ENCODE data around the gene RASGEF1C. TPM values are rescaled to one million over a fixed set of nuclear protein-coding genes. Genes with fewer than 3 reads are reported as not detected.
"Not testable (repeated sequence)": the region's sequence is repeated elsewhere in the genome, so short reads cannot be mapped to it uniquely, and the experiment has no call there.

The RASGEF1C gene
- total RNA-seq, 1 experiment from 2014 or later = not detected

DNA sequence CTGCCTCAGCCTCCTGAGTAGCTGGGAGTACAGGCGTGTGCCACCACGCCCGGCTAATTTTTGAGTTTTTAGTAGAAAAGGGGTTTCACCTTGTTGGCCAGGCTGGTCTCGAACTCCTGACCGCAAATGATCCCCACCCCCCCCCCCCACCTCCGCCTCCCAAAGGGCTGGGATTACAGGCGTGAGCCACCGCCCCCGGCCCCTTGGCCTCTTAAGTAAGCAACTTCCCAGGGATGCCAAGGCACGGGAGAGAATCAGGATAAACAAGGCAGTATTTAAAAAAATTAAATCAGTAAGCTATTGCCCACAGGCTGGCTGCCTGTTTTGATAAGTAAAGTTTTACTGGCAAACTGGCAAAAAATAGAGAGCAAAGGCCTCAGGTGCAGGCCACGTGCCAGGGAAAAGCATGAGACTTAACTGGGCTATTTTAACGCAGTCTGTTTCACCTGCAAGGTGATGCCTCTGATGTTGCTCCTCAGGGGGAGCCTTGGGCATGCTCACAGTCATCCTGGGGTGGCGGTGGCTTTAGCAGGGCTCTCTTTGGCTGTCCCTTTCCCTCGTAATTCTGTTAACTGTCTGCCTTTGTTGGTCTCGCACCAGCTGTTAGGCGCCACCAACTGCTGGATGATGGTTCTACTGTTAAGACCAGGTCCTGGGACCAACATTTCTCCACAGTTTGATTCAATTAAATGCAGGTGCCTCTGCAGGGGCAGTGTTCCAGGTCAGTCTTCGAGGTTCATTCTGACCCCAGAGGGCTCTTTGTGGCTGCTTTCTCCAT lies 118.1 kb downstream of the RASGEF1C start:
- H3K36me3 ChIP-seq (ENCODE audit: insufficient read depth, low read length) = no peaks in the 10 kb centered on the region
- H3K4me1 ChIP-seq (ENCODE audit: low read length) = no peaks in the 10 kb centered on the region
- no peaks in the 10 kb centered on the region for H3K9me3 ChIP-seq (ENCODE audit: low read length)
- peak; percentile 57 for DNase-seq
- no peak overlapping the region for H3K27ac ChIP-seq (ENCODE audit: low read length)
- H3K27me3 ChIP-seq (ENCODE audit: low read length) = no peaks in the 10 kb centered on the region
- no peak overlapping the region for H3K4me3 ChIP-seq (ENCODE audit: low read length)
- H3K4me2 ChIP-seq (ENCODE audit: low read depth, low read length, poor library complexity, severe bottlenecking) = no peak overlapping the region
- no peak overlapping the region for H3K9ac ChIP-seq (ENCODE audit: low read length)
- H2AFZ ChIP-seq (ENCODE audit: low read length) = no peak overlapping the region
- H3K9me2 ChIP-seq (replicated peaks; ENCODE audit: insufficient read depth, low read length) = no peaks in the 10 kb centered on the region
- no peaks in the 10 kb centered on the region for H3K79me2 ChIP-seq (ENCODE audit: low read length)
- H4K20me1 ChIP-seq (ENCODE audit: insufficient read depth, low read depth, low read length) = no peaks in the 10 kb centered on the region

DNA sequence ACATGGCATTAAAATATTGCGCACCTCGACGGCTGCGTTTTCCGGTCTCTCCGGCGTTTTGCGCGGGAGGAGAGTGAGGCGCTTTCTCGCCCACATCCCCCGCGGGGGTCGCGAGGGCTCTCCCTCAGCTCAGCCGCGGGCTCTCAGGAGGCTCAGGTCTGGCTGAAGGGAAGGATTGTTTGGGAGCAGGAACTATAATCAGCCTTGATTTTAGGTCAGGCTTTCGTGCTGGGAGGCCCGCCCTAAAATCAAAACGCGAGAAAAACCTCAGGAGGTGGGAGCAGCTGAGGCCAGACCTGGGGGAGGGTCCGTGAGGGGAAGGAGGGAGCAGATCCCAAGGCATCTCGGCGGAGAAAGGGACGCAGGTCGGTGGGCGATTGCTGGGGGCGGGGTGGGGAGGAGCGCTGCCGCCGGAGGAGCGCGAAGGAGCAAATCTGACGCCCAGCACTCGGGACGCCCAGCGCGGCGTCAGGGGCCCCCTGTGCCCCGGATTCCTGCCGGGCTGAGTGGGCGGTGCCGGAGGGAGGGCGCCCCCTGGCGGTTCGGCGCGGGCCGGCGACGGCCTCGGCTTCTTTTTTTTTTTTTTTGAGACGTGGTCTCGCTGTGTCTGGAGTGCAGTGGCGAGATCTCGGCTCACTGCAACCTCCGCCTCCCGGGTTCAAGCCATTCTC lies 118.8 kb downstream of the RASGEF1C start:
- Histone ChIP-seq H3K27me3 (ENCODE audit: low read length) (no peaks in the 10 kb centered on the region), H2AFZ (ENCODE audit: low read length) (no peak overlapping the region), H3K27ac (ENCODE audit: low read length) (no peak overlapping the region), H3K4me2 (ENCODE audit: low read depth, low read length, poor library complexity, severe bottlenecking) (no peak overlapping the region), H3K79me2 (ENCODE audit: low read length) (no peaks in the 10 kb centered on the region), H3K9me3 (ENCODE audit: low read length) (no peaks in the 10 kb centered on the region), H4K20me1 (ENCODE audit: insufficient read depth, low read depth, low read length) (no peaks in the 10 kb centered on the region), H3K4me1 (ENCODE audit: low read length) (no peaks in the 10 kb centered on the region), H3K9ac (ENCODE audit: low read length) (no peak overlapping the region), H3K9me2 (replicated peaks; ENCODE audit: insufficient read depth, low read length) (no peaks in the 10 kb centered on the region), H3K4me3 (ENCODE audit: low read length) (no peak overlapping the region), H3K36me3 (ENCODE audit: insufficient read depth, low read length) (no peaks in the 10 kb centered on the region)
- DNase-seq = peak; percentile 86

DNA sequence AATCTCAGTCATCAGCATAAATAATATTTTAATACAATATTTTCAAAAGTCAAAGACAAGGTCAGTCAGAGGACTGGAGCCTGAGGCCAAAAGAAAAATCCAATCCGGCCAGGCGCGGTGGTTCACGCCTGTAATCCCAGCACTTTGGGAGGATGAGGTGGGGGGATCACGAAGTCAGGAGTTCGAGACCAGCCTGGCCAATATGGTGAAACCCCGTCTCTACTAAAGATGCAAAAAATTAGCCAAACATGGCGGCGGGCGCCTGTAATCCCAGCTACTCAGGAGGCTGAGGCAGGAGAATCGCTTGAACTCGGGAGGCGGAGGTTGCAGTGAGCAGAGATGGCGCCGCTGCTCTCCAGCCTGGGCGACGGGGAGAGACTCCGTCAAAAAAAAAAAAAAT lies 119.4 kb downstream of the RASGEF1C start:
- H3K9ac ChIP-seq (ENCODE audit: low read length); H3K4me2 ChIP-seq (ENCODE audit: low read depth, low read length, poor library complexity, severe bottlenecking): not testable (repeated sequence)

DNA sequence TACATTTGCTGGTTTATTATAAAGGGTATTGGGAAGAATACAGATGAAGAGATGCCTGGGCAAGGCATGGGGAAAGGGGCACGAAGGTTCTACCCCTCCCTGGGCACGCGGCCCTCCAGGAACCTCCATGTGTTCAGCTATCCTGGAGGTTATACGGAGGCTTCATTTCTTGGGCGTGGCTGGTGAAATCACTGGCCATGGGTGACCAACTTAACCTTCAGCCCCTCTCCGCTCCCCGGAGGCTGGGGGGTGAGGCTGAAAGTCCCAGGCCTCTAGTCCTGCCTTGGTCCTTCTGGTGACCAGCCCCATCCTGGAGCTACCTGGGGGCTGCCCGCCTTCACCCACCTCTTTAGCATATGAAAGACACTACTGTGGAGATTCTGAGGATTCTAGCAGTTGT lies 120.5 kb downstream of the RASGEF1C start:
- no peaks in the 10 kb centered on the region for H3K27me3 ChIP-seq (ENCODE audit: low read length)
- no peak overlapping the region for H2AFZ ChIP-seq (ENCODE audit: low read length)
- H3K4me1 ChIP-seq (ENCODE audit: low read length) = no peaks in the 10 kb centered on the region
- DNase-seq = no peak
- H4K20me1 ChIP-seq (ENCODE audit: insufficient read depth, low read depth, low read length) = no peaks in the 10 kb centered on the region
- no peaks in the 10 kb centered on the region for H3K9me3 ChIP-seq (ENCODE audit: low read length)
- H3K36me3 ChIP-seq (ENCODE audit: insufficient read depth, low read length) = no peaks in the 10 kb centered on the region
- H3K79me2 ChIP-seq (ENCODE audit: low read length) = no peaks in the 10 kb centered on the region
- no peak overlapping the region for H3K9ac ChIP-seq (ENCODE audit: low read length)
- no peak overlapping the region for H3K27ac ChIP-seq (ENCODE audit: low read length)
- H3K4me3 ChIP-seq (ENCODE audit: low read length) = no peak overlapping the region
- no peaks in the 10 kb centered on the region for H3K9me2 ChIP-seq (replicated peaks; ENCODE audit: insufficient read depth, low read length)
- no peak overlapping the region for H3K4me2 ChIP-seq (ENCODE audit: low read depth, low read length, poor library complexity, severe bottlenecking)

More for the DNA sequence above, 119.4 kb downstream of the RASGEF1C start:
- not testable (repeated sequence) for H3K27me3 ChIP-seq (ENCODE audit: low read length); H2AFZ ChIP-seq (ENCODE audit: low read length); H3K79me2 ChIP-seq (ENCODE audit: low read length); H3K9me3 ChIP-seq (ENCODE audit: low read length); H3K4me1 ChIP-seq (ENCODE audit: low read length); H3K9me2 ChIP-seq (replicated peaks; ENCODE audit: insufficient read depth, low read length); DNase-seq; H3K4me3 ChIP-seq (ENCODE audit: low read length); H3K27ac ChIP-seq (ENCODE audit: low read length); H4K20me1 ChIP-seq (ENCODE audit: insufficient read depth, low read depth, low read length); H3K36me3 ChIP-seq (ENCODE audit: insufficient read depth, low read length)

DNA sequence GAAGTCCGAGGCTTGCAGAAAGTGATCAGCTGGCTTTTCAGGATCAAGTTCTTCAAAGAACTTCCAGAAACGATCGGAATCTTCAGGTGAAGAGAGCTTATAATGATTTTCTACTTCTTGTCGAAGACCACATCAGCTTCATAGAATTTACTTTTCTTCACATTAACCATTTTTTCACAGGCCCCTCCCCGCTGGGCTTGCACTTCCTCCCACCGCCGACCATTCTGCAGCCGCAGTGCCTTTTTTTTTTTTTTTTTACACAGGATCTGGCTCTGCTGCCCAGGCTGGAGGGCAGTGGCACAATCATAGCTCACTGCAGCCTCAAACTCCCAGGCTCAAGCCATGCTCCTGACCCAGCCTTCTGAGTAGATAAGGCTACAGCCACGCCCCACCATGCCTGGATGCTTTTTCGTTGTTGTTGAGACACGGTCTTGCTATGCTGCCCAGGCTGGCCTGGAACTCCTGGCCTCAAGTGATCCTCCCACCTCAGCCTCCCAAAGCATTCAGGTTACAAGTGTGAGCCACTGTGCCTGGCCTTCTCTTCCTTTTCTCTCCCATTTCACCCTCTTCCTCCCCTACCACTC lies 122.1 kb downstream of the RASGEF1C start:
- Histone ChIP-seq H3K4me2 (ENCODE audit: low read depth, low read length, poor library complexity, severe bottlenecking) (no peak overlapping the region), H4K20me1 (ENCODE audit: insufficient read depth, low read depth, low read length) (no peaks in the 10 kb centered on the region), H3K79me2 (ENCODE audit: low read length) (no peaks in the 10 kb centered on the region), H3K27ac (ENCODE audit: low read length) (no peak overlapping the region), H3K9ac (ENCODE audit: low read length) (no peak overlapping the region), H3K9me2 (replicated peaks; ENCODE audit: insufficient read depth, low read length) (no peaks in the 10 kb centered on the region), H2AFZ (ENCODE audit: low read length) (no peak overlapping the region), H3K36me3 (ENCODE audit: insufficient read depth, low read length) (no peaks in the 10 kb centered on the region), H3K9me3 (ENCODE audit: low read length) (no peaks in the 10 kb centered on the region), H3K27me3 (ENCODE audit: low read length) (no peaks in the 10 kb centered on the region), H3K4me1 (ENCODE audit: low read length) (no peaks in the 10 kb centered on the region), H3K4me3 (ENCODE audit: low read length) (no peak overlapping the region)
- DNase-seq = no peak

DNA sequence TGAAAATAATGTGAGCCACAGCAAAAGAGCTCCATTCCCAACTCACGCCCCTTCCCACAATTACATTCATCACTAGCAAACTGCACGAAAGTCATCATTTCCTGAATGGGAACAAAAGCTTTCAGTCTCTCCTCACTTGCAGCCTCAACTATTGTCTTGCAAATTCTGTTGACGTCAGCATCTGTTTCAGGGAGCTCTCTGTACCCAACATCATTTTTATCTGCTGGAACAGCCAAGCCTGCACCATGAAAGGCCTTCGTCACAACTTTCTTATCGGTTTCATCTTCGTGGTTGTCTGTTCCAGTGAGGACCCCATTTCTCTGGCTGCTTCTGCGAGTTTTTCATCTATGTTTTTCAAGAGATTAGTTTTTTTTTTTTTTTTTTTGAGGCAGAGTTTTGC lies 123.2 kb downstream of the RASGEF1C start:
- H3K4me1 ChIP-seq (ENCODE audit: low read length) = no peaks in the 10 kb centered on the region
- peak; percentile 27 for DNase-seq
- no peaks in the 10 kb centered on the region for H3K9me3 ChIP-seq (ENCODE audit: low read length)
- no peak overlapping the region for H3K4me3 ChIP-seq (ENCODE audit: low read length)
- H3K36me3 ChIP-seq (ENCODE audit: insufficient read depth, low read length) = no peaks in the 10 kb centered on the region
- no peaks in the 10 kb centered on the region for H4K20me1 ChIP-seq (ENCODE audit: insufficient read depth, low read depth, low read length)
- H3K9me2 ChIP-seq (replicated peaks; ENCODE audit: insufficient read depth, low read length) = no peaks in the 10 kb centered on the region
- H3K9ac ChIP-seq (ENCODE audit: low read length) = no peak overlapping the region
- H3K79me2 ChIP-seq (ENCODE audit: low read length) = no peaks in the 10 kb centered on the region
- H3K27me3 ChIP-seq (ENCODE audit: low read length) = no peaks in the 10 kb centered on the region
- H3K4me2 ChIP-seq (ENCODE audit: low read depth, low read length, poor library complexity, severe bottlenecking) = no peak overlapping the region
- no peak overlapping the region for H2AFZ ChIP-seq (ENCODE audit: low read length)
- H3K27ac ChIP-seq (ENCODE audit: low read length) = no peak overlapping the region

DNA sequence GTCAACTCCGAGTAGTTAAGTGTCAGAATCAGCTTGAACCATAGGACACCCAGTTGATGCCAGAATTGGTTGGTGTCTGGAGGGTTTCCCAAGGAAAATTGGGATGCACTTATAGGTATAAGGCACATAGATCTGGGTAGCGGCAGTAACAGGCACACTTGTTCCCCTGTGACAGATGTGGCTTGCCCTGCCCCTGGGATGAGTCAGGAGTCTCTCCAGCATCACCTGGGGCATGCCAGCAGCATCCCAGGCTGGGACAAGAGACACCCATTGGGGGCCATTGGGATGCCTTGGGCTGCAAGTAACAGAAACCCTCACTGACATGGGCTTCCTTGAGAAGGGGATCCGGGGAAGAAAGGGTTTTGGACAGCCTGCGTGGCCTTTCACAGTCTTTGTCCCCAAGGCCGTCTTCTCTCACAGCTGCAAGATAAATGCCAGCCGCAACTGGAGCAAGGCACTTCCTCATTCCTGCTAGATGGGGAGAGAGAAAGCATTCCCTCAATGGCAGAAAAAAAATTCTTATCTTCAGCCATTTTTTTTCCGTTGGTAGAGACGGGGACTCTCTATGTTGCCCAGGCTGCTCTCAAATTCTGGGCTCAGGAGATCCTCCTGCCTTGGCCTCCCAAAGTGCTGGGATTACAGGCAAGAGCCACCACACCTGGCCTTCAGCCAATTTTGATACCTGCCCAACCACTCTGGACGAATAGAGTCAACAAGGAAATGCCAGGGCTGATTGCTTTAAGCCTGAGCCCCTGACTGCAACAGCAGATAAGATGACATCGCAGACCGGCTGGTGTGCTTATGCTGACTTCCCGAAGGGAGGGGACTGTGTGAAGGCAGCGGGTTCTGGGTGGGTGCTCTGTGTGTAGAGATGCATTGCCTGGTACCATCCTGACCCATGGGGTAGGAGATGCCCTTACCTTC lies 124.1 kb downstream of the RASGEF1C start:
- H2AFZ ChIP-seq (ENCODE audit: low read length) = no peak overlapping the region
- H3K4me2 ChIP-seq (ENCODE audit: low read depth, low read length, poor library complexity, severe bottlenecking) = no peak overlapping the region
- no peak overlapping the region for H3K27ac ChIP-seq (ENCODE audit: low read length)

More for the DNA sequence above, 124.1 kb downstream of the RASGEF1C start:
- Histone ChIP-seq H3K36me3 (ENCODE audit: insufficient read depth, low read length) (no peaks in the 10 kb centered on the region), H3K9me3 (ENCODE audit: low read length) (no peaks in the 10 kb centered on the region), H3K4me1 (ENCODE audit: low read length) (no peaks in the 10 kb centered on the region), H4K20me1 (ENCODE audit: insufficient read depth, low read depth, low read length) (no peaks in the 10 kb centered on the region), H3K9me2 (replicated peaks; ENCODE audit: insufficient read depth, low read length) (no peaks in the 10 kb centered on the region), H3K79me2 (ENCODE audit: low read length) (no peaks in the 10 kb centered on the region), H3K27me3 (ENCODE audit: low read length) (no peaks in the 10 kb centered on the region), H3K9ac (ENCODE audit: low read length) (no peak overlapping the region), H3K4me3 (ENCODE audit: low read length) (no peak overlapping the region)
- no peak for DNase-seq

Data from Karpas-422 (cell line).